Type B pancreatic cell (in vitro differentiated cells): ENCODE results near the gene EIF2B1. TPM values are rescaled to one million over a fixed set of nuclear protein-coding genes. Genes with fewer than 3 reads are reported as not detected.

Source experiments
- DNase-seq: peaks from one replicate; pipeline ENCODE4 v3.0.0; 2021; ENCODE audit warnings: mixed read lengths; ENCODE audit not compliant: unreplicated experiment; ENCODE audit errors: extremely low spot score
- H3K27ac Mint-ChIP-seq: 2 replicates; pipeline ENCODE4 v1.8.0; 2021; ENCODE audit warnings: mild to moderate bottlenecking, mixed read lengths
- H3K27me3 Mint-ChIP-seq: 2 replicates; pipeline ENCODE4 v1.8.0; 2021; ENCODE audit warnings: mixed read lengths
- H3K36me3 Mint-ChIP-seq: 2 replicates; pipeline ENCODE4 v1.8.0; 2021; ENCODE audit warnings: mixed read lengths
- H3K4me1 Mint-ChIP-seq: one replicate; pipeline ENCODE4 v1.8.0; 2021; ENCODE audit warnings: mixed read lengths; ENCODE audit not compliant: unreplicated experiment
- H3K4me3 Mint-ChIP-seq: 2 replicates; pipeline ENCODE4 v1.8.0; 2021; ENCODE audit warnings: mild to moderate bottlenecking, mixed read lengths
- H3K9me3 Mint-ChIP-seq: 2 replicates; pipeline ENCODE4 v1.8.0; 2021; ENCODE audit warnings: mixed read lengths
- total RNA-seq: library from RNA; stranded (reverse); gene quantifications from 2 replicates; pipeline ENCODE4 v1.2.1, GENCODE V29; 2021; ENCODE audit warnings: low replicate concordance
- TF ChIP-seq, protein P1 (sequence below): fragments of 200-600 bp; sonication (generic); conservative IDR thresholded peaks from 2 replicates; pipeline ENCODE4 v1.5.0; 2021; ENCODE audit warnings: antibody characterized with exemption, mild to moderate bottlenecking

EIF2B1 gene
- total RNA-seq, 1 donor from 2014 or later: 49.9 TPM

DNA sequence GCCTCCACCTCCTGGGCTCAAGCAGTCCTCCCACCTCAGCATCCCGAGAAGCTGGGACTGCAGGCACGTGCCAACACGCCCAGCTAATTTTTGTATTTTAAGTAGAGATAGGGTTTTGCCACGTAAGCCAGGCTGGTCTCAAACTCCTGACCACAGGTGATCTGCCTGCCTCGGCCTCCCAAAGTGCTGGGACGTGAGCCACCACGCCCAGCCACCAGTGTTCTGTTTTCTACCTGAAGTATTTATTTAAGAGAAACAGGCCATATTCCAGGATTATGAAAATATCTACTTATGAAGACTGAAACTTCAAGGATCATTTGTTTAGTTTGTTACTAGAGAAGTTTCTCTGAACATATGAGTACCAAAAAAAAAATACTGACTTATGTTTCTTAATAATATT lies 10.4 kb upstream of the EIF2B1 start:
- no peak for DNase-seq
- Mint-ChIP-seq H3K4me3 (no peak overlapping the region), H3K27ac (no peak overlapping the region), H3K27me3 (no peaks in the 10 kb centered on the region), H3K36me3 (peaks cover 4% of the 10 kb centered on the region), H3K4me1 (no peaks in the 10 kb centered on the region), H3K9me3 (no peaks in the 10 kb centered on the region)
- TF ChIP-seq, protein P1, sequence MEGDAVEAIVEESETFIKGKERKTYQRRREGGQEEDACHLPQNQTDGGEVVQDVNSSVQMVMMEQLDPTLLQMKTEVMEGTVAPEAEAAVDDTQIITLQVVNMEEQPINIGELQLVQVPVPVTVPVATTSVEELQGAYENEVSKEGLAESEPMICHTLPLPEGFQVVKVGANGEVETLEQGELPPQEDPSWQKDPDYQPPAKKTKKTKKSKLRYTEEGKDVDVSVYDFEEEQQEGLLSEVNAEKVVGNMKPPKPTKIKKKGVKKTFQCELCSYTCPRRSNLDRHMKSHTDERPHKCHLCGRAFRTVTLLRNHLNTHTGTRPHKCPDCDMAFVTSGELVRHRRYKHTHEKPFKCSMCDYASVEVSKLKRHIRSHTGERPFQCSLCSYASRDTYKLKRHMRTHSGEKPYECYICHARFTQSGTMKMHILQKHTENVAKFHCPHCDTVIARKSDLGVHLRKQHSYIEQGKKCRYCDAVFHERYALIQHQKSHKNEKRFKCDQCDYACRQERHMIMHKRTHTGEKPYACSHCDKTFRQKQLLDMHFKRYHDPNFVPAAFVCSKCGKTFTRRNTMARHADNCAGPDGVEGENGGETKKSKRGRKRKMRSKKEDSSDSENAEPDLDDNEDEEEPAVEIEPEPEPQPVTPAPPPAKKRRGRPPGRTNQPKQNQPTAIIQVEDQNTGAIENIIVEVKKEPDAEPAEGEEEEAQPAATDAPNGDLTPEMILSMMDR: no peak

DNA sequence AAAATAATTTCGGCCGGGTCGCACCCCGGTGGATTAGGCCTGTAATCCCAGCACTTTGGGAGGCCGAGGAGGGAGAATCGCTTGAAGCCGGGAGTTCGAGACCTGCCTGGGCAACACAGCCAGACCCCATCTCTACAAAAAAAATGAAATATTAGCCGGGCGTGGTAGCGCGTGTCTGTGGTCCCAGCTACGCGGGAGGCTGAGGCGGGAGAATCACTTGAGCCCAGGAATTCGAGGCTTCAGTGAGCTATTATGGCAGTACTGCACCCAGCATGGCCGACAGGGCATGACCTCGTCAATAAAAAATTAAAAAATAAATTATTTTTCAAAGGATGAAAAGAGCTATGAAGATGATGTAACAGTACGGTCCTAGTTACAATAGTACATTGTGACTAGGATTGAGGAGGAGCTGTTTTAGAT lies 666 bp upstream of the EIF2B1 start:
- peaks cover 11% of the 10 kb centered on the region for H3K4me1 Mint-ChIP-seq
- TF ChIP-seq, protein P1: peak; percentile 11
- no peaks in the 10 kb centered on the region for H3K27me3 Mint-ChIP-seq
- H3K9me3 Mint-ChIP-seq: no peaks in the 10 kb centered on the region
- H3K36me3 Mint-ChIP-seq: peaks cover 3% of the 10 kb centered on the region
- H3K27ac Mint-ChIP-seq: peak overlapping the region; percentile 95
- DNase-seq: no peak
- peak overlapping the region; percentile 98 for H3K4me3 Mint-ChIP-seq

DNA sequence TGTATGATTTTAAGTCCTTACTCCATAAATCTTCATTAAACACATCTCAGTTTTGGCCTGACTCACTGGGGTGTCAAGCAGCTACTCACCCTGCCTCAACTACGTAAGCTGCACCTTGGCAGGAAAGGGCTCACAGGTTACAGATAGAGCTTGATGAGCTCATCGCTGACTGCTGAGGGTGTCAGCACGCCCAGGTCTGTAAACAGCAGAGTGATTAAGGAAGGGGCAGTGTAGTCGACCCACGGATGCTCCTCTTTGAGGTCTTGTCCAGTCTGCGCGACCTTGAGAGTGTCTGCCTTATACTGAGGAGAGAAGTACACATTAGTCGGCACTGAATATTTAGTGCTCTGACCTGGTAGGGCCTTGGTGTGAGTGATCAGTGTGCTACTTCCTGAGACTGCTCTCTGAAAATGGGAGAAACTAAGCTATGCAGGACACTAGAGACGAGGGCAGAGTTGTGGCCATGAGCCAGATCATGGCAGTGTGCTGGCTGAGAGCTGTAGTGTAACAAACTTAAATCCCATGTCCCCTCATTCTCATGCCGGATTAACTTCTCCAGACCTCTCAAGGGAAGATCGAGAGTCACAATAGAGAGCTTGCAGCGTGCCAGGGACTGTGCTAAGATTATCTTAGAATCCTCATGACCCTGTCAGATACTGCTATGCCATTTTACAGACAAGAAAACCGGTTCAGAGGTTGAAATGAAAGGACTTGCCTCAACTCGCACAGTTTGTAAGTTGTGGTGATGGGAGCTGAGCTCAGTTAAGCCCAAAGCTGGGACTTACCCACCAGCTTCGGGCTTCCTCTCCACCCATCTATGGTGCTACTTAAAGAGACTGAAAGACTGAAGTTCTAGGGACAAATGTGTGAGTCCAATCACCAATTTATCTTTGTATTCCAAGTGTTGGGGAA lies 11.6 kb downstream of the EIF2B1 start:
- TF ChIP-seq, protein P1: no peak
- H3K4me3 Mint-ChIP-seq: no peak overlapping the region
- H3K36me3 Mint-ChIP-seq: peaks cover 36% of the 10 kb centered on the region
- no peaks in the 10 kb centered on the region for H3K27me3 Mint-ChIP-seq
- no peaks in the 10 kb centered on the region for H3K4me1 Mint-ChIP-seq
- DNase-seq: no peak
- H3K27ac Mint-ChIP-seq: no peak overlapping the region
- H3K9me3 Mint-ChIP-seq: no peaks in the 10 kb centered on the region

DNA sequence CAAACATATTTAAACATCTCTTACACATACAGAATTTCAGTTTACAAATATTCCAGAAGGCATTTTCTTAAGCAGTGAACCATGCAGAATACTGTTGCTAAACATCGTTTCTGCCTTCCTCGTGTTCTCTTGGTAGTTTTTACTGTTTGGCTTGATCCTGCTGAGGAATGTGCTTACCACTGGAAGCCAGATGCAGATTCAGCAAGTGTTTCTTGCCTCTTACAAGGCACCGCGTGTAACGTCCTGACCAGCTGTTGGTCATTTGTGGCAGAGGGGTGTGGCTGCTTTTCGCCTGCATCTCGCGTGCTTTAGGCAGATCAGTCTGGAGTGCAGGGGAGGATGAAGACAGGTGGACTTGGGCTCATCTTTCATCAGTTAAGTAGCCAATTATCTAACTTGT lies 12.4 kb downstream of the EIF2B1 start:
- no peak for DNase-seq
- TF ChIP-seq, protein P1: no peak
- Mint-ChIP-seq H3K36me3 (peaks cover 36% of the 10 kb centered on the region), H3K4me1 (no peaks in the 10 kb centered on the region), H3K9me3 (no peaks in the 10 kb centered on the region), H3K27me3 (no peaks in the 10 kb centered on the region), H3K4me3 (no peak overlapping the region), H3K27ac (peak overlapping the region; percentile 31)

DNA sequence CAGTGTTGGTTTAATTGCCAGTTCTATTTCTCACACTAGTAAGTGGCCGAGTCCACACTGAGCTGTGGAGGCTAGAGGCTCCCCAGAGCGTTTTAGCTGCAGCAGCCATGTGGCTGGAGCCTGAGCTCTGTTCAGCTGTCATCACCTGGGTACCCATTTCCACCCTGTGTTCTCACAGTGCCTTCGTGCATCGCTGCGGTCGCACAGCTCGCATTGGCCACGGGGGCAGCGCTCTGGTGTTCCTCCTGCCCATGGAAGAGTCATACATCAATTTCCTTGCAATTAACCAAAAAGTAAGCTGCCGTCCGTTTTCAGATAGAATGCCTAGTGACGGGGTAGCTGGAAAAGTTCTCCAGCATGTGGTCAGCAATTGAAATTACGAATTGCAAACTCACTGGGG lies 15.9 kb downstream of the EIF2B1 start:
- no peak overlapping the region for H3K4me3 Mint-ChIP-seq
- no peaks in the 10 kb centered on the region for H3K27me3 Mint-ChIP-seq
- no peaks in the 10 kb centered on the region for H3K9me3 Mint-ChIP-seq
- TF ChIP-seq, protein P1: no peak
- no peaks in the 10 kb centered on the region for H3K4me1 Mint-ChIP-seq
- no peak for DNase-seq
- H3K27ac Mint-ChIP-seq: no peak overlapping the region
- peaks cover 25% of the 10 kb centered on the region for H3K36me3 Mint-ChIP-seq
